HG03108 (cell line): ENCODE data around the gene MRI1.
"Not testable (repeated sequence)": the region's sequence is repeated elsewhere in the genome, so short reads cannot be mapped to it uniquely, and the experiment has no call there.

Experiments used
- ATAC-seq: cut with Tn5 transposase; IDR thresholded peaks from one replicate; pipeline ENCODE4 v1.9.1; 2021; ENCODE audit warnings: moderate library complexity; ENCODE audit not compliant: unreplicated experiment

Gene MRI1

GRCh38 chr19:13758795-13759194, 5.5 kb upstream of the MRI1 start:
- no peak for ATAC-seq

GRCh38 chr19:13761423-13761822, 2.9 kb upstream of the MRI1 start:
- no peak for ATAC-seq

GRCh38 chr19:13762635-13763235, 1.6 kb upstream of the MRI1 start:
- ATAC-seq: no peak

- no peak for ATAC-seq
Measured at GRCh38 chr19:13763265-13763664, 1.1 kb upstream of the MRI1 start.

GRCh38 chr19:13764821-13765394, 586 bp downstream of the MRI1 start:
- no peak for ATAC-seq

GRCh38 chr19:13765395-13766094, 1.2 kb downstream of the MRI1 start:
- ATAC-seq: no peak

GRCh38 chr19:13766095-13766481, 1.8 kb downstream of the MRI1 start:
- no peak for ATAC-seq

GRCh38 chr19:13768510-13768909, 4.2 kb downstream of the MRI1 start:
- ATAC-seq: no peak

GRCh38 chr19:13770013-13770635, 5.8 kb downstream of the MRI1 start:
- no peak for ATAC-seq

GRCh38 chr19:13774217-13775191, 10.2 kb downstream of the MRI1 start, which contains the start of gene C19orf53:
C19orf53 (plus strand) TSS chr19:13774456; CDS start chr19:13774478, 22 bp downstream.
- peak; percentile 86 for ATAC-seq

- ATAC-seq: no peak
Measured at GRCh38 chr19:13778398-13778797, 14.1 kb downstream of the MRI1 start.

- no peak for ATAC-seq
Measured at GRCh38 chr19:13778847-13779246, 14.5 kb downstream of the MRI1 start.

- not testable (repeated sequence) for ATAC-seq
Measured at GRCh38 chr19:13779794-13780193, 15.5 kb downstream of the MRI1 start.

- ATAC-seq: no peak
Measured at GRCh38 chr19:13781547-13781946, 17.2 kb downstream of the MRI1 start.

GRCh38 chr19:13782537-13782936, 18.2 kb downstream of the MRI1 start:
- no peak for ATAC-seq

- ATAC-seq: no peak
Measured at GRCh38 chr19:13783565-13784500, 19.5 kb downstream of the MRI1 start.

- no peak for ATAC-seq
Measured at GRCh38 chr19:13784731-13785452, 20.6 kb downstream of the MRI1 start.

- ATAC-seq: no peak
Measured at GRCh38 chr19:13788991-13789390, 24.7 kb downstream of the MRI1 start.

- ATAC-seq: no peak
Measured at GRCh38 chr19:13790354-13790753, 26.0 kb downstream of the MRI1 start.
